Measurements from ENCODE around the gene ASPRV1.
"Not testable (repeated sequence)": the region's sequence is repeated elsewhere in the genome, so short reads cannot be mapped to it uniquely, and the experiment has no call there.

The ASPRV1 gene

DNA sequence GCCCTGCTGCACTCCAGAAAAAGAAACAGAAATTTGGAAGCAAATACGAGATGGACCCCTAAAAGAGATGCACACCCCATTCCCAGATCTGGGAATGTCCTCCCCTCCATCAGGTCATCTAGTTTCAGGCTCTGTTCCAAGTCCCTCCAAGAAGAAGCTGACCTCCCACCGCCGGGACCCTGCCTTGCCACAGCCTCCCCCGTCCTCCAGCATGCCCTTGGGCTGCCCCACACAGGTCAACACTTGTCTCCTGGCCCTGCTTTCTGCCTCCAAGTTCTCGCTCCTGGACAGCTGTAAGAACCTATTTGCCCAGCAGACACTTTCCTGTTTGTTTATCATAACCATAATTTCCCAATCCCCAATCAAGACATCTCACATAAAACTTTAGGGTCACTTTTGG lies 2.0 kb downstream of the ASPRV1 start:
- DNase-seq = peak in 1 of 2 donors; percentile 6

DNA sequence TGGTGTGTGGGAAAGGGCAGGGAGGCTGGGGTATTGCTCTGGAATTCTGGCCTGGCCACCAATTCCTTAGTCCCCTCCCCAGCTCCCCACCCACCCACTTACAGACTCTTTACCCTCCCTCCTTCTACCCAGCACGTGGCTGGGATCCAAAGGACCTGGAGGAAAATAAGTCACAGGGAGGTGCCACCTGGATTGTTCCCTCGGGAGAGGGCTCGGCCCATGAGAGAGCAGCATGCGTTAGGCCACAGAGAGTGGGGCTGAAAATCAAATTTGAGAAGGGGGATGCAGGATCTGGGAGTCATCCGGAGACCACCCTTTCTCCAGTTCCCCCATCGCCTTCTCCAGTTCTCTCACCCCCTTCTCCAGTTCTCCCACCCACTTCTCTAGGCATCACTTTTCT lies 3.0 kb downstream of the ASPRV1 start:
- DNase-seq = peak in 1 of 2 donors; percentile 5

DNA sequence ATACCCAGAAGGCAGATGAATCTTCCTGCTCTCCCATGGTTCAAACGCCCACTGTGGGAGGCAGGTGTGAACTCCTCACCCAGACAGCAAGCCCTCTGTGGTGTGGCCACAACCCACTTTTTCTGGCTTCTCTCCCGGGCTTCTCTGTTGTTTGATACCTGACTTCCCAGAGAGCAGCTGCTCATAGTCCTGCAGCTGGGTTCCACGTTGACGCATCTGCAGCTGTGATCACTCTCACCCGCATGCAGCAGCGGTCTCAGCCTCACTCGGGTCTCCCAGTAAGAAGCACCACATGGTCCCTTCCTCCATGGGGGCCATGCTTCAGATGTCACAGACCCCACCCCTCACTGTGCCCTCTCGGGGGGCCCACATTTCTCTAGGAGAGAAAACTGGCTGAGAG lies 3.5 kb downstream of the ASPRV1 start:
- peak in 1 of 2 donors; percentile 11 for DNase-seq

DNA sequence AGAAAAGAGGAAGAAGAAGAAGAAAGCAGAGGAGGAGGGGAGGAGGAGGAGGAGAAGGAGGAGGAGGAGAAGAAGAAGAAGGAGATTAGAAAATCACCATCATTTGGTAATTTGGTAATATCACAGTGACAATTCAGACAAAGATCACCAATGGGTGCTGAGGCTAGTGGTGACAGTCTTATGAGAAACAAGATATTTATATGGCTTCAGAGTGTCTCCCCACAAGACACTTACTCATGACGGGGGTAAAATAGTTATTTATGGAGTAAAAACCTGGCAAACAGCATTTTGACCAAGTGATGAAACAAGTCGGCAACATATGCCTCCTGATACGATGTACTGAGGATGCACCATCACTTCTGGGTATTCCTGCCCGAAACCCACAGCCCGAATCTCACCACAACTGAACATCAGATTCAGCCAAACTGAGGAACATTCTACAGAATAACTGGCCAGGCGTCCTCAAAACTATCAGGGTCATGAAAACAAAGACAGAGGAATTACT lies 4.9 kb downstream of the ASPRV1 start:
- no peak for DNase-seq

DNA sequence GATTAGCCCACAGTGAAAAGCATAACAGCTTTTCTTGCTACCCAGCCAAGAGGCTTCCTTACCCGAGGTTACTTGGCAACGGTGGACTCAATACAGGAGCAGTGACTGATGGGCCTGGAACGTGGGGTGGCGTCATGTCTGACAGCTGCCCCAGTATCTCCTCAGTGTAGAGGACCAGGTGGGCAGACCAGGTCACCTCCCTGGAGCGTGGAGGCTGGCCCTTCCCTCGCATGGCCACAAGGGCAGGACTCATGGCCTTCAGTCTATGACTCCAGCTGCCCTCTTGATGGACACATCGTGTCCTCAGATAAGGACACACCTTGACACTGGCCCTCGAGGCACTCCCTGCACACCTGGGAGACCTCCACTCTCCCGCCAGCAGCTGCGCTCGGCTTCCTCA lies 6.4 kb downstream of the ASPRV1 start:
- DNase-seq = peak in 1 of 2 donors; percentile 6

DNA sequence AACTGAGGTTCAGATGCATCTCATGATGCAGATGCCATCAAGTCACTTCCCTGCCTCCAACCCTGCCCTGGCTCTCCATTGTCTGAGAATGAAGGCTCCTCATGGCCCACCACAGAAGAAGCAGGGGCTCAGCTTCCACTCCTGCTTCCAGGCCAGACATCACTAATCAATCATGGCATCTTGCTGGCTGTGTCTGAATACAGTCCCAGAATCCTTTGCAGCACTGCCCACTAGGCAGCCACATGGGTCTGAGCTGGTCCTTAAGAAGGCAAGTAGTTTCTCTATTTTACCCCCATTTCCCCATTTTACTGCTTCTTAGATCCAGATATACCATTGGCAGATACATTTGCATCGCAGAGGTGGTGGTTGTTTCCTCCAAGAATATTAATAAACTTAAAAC lies 7.3 kb downstream of the ASPRV1 start:
- DNase-seq = no peak

DNA sequence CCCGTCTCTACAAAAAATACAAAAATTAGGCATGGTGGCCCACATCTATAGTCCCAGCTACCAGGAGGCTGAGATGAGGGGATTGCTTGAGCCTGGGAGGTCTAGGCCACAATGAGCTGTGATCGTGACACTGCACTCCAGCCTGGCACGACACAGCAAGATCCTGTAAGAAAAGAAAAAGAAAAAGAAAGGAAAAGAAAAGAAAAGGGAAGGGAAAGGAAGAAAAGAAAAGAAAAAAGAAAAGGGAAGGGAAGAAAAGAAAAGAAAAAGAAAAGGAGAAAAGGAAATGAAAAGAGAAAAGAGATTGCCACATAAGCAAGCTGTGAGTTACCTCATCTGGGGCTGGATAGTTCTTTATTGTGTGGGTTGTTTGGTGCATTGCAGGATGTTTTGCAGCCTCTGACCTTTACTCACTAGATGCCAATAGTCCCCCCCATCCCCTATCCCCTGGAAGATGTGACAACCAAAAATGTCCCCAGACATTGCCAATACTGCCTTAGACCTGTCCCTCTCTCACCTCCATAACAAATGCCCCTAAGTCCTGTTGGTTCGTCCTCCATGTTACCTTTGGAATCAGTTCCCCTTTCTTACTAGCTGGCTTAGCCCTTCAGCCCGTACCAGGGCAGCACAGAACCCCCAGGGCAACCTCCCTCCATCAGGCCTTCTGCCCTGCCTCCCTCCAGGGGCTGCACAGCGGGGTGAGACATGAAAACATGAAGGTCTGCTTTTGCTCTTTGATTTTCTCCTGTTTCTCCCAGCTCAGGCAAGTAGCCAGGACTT lies 8.9 kb downstream of the ASPRV1 start:
- no peak for DNase-seq

DNA sequence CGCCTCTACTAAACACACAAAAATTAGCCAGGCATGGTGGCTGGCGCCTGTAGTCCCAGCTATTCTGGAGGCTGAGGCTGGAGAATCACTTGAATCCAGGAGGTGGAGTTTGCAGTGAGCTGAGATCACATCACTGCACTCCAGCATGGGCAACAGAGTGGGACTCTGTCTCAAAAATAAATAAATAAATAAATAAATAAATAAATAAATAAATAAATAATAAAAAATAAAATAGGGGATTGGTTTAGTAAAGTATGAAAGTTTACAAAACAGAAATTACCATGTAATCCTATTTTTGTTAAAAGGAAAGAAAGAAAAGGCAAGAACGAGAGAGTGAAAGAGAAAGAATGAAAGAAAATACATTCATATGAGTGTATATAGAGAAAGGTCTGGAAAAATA lies 10.8 kb downstream of the ASPRV1 start:
- DNase-seq = not testable (repeated sequence)

DNA sequence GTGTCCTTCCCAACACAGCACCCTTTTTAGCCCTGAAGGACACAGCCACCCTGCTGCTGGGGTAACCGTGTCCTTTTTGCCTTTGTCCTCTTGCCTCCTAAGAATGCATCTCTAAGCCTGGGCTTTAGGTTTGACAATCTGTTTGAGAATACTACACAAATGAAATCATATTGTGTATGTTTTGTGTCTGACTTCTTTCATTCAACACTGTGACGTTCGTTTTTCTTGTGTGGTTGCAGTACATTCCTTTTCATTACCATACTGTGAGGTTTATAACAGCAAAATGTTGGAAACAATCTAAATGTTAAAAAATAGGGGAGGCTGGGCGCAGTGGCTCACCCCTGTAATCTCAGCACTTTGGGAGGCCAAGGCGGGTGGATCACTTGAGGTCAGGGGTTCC lies 11.2 kb downstream of the ASPRV1 start:
- DNase-seq = no peak

DNA sequence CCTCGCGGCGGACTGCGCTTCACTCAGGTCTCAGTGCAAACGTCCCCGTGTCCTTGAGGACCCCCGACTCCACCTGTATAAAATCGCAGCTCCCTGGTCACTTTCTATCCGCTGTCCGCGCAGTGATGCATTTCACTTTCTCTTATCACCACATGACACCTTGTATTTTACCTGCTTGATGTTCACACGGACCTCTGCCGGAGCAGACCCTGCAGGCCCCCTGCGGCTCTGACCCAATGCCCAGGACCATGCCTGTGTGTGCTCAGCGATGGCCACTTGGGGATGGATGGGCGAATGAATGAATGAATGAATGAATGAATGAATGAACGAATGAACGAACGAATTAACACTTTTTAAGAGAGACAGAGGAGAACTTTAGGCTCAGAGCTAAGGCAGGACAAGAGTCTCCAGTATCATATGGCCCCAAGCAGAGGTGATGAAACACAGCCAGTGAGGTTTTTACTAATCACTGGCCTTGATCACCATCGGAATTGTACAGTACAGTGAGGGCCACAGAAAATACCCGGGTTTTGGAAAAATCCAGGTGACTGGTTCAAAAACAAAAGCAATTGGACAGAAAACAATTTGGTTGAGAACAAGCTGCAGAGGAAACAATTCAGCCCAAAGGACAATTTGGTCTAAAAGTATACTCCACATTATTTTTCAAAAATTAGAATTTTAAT lies 12.3 kb downstream of the ASPRV1 start:
- DNase-seq = no peak

DNA sequence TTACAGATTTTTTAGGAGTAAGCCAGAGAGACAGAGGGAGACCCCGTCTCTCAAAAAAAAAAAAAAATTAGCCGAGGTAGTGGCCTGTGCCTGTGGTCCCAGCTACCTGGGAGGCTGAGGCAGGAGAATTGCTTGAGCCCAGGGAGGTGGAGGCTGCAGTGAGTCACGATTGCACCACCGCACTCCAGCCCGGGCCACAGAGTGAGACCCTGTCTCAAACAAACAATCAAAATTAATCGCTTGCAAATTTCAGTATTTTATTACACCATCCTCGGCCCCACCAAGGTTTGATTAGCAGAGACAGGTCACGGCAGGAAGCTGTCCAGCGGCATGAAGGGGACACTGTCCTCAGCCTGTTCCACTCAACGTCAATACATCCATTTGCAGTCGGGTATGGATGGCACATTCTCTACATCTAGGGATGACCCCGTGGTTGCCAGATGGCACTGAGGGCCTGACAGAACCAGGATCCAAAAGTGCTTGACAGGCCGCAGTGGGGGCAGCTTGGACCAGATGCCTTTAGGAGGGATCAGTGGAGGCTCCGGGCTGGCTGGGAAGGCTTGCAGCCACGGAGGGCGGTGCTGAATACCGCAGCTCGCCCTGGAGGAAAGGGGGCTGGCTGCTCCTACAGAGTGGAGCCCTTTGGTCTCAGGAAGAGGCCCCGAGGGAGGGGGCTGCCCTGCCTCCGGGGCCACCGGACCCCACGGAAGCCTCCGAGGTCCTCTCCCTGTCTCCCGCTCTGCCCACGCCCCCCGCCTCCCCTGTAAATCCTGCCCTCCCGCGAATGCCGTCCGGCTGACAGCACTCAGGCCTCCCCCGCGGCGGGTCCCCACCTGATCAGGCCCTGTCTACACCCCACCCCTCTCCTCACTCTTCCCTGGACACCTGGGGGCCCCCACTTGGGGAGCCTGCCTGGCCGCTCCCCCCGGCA lies 13.1 kb downstream of the ASPRV1 start:
- DNase-seq = no peak

DNA sequence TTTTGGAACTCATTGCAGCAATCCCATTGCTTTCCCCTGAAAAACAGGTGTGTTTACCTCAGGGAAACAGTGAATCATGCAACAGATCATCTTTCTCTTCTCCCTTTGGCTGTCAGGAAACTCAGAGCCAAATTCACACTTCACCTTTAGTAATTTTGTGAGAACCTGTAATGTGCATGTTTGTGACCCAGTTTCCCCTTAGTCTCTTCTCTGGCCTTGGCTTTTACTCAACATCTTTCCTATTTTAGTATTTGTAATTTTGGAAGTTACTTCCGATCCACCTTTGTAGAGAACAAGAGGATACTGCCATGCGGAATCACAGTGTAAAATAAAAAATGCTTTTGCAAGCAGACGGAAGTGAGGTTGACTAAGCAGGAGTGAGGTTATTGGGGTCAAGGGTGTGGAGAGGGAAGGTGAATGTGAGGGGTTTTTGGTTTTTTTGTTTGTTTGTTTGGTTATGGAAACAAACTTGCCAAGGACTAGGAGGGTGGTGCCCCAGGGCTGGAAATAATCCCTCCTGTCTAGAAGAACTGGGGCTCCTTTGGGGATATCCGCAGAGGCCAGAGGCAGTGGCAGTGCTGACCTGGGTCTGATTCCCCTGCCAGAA lies 14.0 kb downstream of the ASPRV1 start:
- DNase-seq = peak; percentile 19 to 21

DNA sequence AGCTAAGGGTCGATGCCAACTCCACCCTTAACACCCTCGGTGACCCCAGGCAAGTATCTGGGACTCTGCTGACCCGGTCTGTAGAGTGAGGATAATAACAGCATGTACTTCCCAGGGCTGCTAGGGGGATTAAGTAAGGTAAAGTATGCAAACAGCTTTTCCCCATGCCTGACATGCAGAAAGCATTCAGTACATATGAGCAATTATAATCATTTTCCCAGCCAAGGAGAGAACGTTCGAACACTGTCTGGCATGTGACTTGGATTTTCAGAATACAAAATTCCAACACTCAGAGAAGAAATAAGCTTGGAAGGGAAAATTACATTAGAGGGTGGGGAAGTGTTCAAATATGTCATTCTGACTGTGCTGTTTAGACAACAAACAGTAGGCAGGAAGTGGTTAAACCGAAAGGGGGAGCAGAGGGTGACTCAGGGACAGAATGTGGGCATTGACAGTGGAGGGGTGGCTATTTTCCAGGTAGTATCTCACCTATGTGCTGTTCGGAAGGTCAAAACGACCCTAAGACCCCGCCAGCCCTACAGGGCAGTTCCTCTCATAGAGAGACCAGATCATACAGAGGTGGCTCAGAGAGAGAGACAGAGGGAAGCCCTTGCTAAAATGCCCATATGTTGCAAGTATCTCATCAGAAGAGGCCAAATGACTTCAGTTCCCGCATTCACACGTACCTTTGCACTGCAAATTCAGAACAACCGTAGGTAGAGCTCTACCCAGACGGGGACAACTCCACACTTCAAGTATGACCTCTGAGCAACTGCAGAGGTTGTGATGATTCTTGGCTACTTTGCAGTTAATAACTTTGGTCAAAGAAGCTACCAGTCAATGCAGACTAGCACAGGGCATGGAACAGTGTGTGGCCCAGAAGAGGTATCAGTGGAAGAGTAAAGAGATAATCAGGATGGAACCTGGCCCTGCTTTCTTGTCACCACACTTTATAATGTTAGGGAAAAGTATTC lies 14.8 kb downstream of the ASPRV1 start:
- DNase-seq = peak; percentile 58 to 75

DNA sequence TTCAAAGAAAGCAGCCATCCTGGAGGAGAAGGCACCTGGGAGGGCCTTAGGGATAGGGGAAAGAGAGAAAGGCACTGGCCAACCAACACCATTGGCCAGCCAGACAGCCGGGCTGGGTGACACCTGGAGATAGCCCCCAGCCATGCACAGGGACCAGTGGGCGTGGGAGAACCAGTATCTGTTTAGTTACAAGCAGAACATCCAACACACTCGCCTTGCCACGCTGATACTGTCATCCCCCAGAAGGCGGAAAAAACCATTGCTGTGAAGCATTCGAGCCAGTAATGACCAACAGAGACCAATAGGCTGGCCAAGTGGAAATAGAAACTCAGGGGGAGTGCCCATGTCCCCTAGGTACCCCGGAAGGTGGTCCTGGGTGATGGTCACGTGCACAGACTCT lies 15.5 kb downstream of the ASPRV1 start:
- no peak for DNase-seq

DNA sequence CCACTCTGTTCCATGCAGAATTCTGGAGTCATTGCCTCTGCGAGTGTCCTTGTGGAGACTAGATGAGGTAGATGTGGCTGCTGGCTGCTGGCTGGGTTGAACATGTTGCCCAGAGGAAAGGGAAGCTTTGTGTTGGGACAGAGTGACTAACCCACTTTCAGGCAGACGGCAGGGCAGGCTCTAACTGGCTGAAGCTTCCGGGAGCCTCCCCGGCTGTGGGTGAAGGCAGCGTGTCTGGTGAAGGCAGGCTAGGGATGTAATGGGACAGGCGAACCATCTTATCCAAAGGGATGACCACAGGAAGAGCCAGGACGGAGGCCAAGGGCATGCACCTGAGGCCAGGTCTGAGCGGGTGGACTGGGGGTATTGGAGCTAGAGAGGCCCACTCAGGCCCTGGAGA lies 16.0 kb downstream of the ASPRV1 start:
- DNase-seq = peak in 1 of 2 donors; percentile 61

DNA sequence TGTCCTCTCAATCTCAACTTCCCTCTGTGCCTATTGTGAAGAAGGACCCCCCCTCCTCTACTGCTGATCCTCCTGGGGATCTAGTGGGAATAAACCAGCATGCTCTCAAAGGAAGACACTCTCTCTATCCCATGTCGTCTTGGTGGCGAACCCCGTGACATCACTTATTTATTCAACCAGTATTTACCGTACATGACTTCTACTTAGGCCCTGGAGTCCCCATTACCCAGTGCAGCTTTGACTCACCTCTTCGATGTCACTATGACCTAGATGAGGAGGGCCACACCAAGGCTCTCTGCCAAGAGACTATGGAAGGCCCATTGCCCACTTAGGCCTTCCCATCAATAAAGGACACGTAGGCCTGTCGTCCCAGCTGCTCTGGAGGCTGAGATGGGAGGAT lies 16.7 kb downstream of the ASPRV1 start:
- DNase-seq = no peak

DNA sequence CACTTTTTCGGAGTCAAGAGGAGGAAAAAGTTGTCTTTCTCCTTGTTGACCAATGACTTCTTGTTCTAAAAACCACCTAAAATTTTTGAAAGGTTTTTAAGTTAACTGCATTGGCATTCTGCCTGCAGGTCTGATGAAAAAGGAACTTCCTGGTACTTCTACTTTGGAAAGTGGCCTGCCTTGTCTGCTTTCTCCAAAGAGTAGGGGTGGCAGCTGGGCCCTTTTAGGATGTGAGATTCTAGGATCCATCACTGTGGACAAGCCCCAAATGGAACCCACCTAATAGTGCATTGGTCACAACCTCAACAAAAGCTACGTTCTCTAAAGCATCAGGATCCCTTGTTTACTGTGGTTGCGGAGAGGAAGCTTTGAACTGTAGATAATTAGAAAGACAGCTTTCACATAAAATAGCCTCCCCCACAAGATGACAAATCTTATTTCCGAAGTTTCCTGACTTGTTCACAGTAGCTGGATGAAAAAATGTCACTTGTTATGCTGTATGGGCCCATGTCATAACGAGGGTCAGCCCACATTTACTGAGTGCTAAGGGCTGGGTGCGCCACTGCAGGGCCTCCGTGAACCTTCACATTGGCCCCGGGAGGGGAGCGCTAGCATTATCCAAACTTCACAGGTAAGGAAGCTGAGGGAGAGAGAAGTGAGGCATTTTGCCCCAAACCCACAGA lies 17.4 kb downstream of the ASPRV1 start:
- DNase-seq = no peak

DNA sequence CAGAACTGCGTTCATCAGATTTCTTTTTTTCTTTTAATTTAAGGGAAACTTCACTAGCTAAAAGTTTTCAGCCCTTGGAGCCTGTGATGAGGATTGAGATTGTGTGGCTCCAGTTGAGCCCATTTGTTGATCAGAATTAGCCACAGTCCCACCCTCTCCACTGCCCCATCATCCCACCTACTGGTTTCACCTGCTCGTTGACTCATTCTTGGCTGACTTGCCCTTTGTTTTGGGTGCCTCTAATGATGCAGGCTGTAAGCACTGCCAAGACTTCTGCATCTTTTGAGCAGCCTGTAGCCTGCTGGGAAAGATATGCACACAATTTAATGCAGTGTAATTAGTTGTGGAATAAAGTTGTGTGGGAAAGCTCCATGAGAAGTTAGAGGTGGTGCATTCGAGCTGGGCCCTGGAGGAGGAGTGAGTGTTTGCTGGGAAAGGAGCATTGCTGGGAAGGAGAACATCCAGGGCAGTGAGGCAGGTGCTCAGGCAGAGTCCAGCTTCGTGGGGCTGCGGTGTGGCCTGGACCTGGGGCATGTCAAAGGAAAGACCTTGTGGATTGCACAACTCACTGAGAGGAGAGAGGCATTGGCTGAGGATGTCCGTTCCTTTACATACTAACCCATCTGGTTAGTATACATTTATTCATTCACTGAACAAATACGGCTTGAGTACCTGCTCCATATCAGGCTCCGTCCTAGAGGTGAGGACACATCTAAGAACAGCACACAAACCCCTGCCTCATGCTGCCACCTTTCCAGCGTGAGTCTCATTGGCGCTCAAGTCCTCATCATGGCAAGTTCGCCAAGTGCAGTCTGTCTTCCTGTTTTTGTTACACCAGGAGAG lies 18.2 kb downstream of the ASPRV1 start:
- DNase-seq = no peak

DNA sequence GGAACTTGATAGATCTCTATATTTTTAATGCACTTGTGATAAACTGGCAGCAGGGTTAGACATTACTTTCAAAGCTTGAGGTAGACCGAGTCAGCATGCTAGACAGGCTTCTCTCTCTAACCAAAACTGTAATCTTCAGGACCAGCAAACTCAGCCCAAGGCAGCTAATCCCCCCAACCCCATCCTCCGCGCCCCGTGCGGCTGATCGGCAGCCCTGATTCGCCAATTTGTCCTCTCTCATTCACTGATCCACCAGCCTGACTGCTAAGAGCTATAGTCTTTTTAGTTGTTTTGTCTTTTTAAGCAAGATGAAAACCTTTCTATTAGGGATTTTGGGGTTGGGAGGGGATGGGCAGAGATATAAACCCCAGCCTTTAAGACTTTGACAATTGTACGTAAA lies 20.7 kb downstream of the ASPRV1 start:
- no peak for DNase-seq

DNA sequence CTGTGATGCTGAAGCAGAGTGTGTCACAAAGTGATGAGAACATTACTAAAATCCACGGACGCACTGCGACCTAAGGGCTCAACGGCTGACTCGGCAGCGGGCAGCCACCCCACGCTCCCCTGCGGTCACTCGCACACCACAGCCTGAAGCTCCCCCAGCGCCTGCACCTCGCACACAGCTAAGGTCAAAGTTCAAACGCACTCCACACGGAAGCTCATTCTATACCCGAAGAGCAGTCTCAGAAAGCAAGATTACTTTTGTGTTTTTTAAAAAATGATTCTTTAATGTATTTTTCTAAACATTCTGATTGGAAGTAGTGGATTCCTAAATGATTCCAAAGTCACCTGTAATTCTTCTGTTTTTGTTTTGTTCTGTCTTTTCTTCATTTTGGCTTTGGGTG lies 21.7 kb downstream of the ASPRV1 start:
- DNase-seq = no peak

All from CD4-positive, alpha-beta T cell treated with Interleukin-4 for 1 hour (primary cell).